ENCODE data around the gene FRS2.

Gene FRS2

DNA sequence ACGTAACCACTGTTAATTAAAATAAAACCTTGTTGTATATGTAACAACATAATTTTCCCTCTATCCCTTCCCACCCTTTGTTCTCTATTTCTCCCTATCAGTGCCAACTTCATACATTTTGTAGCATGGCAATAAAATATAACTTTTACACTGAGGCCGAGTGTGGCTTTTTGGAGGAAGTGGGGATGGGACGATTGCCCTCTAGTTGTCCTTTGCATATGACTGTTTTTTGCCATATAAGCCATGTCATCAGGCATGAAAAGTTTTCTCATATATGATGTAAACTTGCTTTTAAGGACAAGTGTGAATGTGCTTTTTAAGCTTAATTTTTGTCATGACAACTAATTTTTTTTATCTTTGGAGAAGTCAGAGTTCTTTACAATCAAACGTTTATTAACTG lies 108.8 kb downstream of the FRS2 start:
- Histone ChIP-seq H2AFZ (ENCODE audit: low read depth, low read length) (no peak overlapping the region), H4K20me1 (ENCODE audit: insufficient read depth, low read length) (no peaks in the 10 kb centered on the region), H3K27me3 (ENCODE audit: low read depth, low read length) (no peaks in the 10 kb centered on the region), H3K27ac (ENCODE audit: low read length) (no peak overlapping the region), H3K4me2 (ENCODE audit: low read length) (peak overlapping the region; percentile 46), H3K9ac (ENCODE audit: low read length) (no peak overlapping the region), H3K4me1 (ENCODE audit: low read length) (peaks cover 18% of the 10 kb centered on the region), H3K9me3 (ENCODE audit: insufficient read depth, low read length) (no peaks in the 10 kb centered on the region), H3K4me3 (ENCODE audit: low read length) (no peak overlapping the region), H3K79me2 (ENCODE audit: low read length) (no peaks in the 10 kb centered on the region), H3K36me3 (replicated peaks; ENCODE audit: low read depth, low read length) (peaks cover 18% of the 10 kb centered on the region)
- no peak for TF ChIP-seq EZH2phosphoT487 (IDR thresholded peaks at IDR 0.05; ENCODE audit: low read depth)
- TF ChIP-seq, protein P1, sequence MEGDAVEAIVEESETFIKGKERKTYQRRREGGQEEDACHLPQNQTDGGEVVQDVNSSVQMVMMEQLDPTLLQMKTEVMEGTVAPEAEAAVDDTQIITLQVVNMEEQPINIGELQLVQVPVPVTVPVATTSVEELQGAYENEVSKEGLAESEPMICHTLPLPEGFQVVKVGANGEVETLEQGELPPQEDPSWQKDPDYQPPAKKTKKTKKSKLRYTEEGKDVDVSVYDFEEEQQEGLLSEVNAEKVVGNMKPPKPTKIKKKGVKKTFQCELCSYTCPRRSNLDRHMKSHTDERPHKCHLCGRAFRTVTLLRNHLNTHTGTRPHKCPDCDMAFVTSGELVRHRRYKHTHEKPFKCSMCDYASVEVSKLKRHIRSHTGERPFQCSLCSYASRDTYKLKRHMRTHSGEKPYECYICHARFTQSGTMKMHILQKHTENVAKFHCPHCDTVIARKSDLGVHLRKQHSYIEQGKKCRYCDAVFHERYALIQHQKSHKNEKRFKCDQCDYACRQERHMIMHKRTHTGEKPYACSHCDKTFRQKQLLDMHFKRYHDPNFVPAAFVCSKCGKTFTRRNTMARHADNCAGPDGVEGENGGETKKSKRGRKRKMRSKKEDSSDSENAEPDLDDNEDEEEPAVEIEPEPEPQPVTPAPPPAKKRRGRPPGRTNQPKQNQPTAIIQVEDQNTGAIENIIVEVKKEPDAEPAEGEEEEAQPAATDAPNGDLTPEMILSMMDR (IDR thresholded peaks at IDR 0.05; ENCODE audit: low read depth, low read length) = peak; percentile 35

DNA sequence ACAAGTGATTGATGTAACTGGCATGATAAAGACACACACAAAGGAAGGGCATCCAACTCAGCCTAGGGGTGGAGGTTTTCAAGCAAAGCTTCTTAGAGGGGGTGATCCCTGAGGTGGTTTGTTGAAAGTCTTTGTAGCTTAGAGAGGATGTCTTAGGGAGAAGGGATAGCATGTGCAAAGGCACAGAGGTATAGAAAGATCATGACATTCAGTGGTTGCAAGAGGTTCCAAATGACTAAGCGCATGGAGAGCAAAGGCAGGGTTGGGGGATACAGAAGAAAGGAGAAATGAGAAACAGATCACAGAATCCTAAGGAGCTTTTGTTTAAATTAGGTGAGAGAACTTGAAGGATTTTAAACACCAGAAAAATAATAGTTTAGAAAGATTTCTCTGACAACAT lies 109.9 kb downstream of the FRS2 start:
- Histone ChIP-seq H3K27me3 (ENCODE audit: low read depth, low read length) (no peaks in the 10 kb centered on the region), H3K4me3 (ENCODE audit: low read length) (no peak overlapping the region), H3K36me3 (replicated peaks; ENCODE audit: low read depth, low read length) (peaks cover 8% of the 10 kb centered on the region), H3K9me3 (ENCODE audit: insufficient read depth, low read length) (no peaks in the 10 kb centered on the region), H3K27ac (ENCODE audit: low read length) (no peak overlapping the region), H3K4me2 (ENCODE audit: low read length) (no peak overlapping the region), H3K79me2 (ENCODE audit: low read length) (no peaks in the 10 kb centered on the region), H4K20me1 (ENCODE audit: insufficient read depth, low read length) (no peaks in the 10 kb centered on the region), H2AFZ (ENCODE audit: low read depth, low read length) (no peak overlapping the region), H3K9ac (ENCODE audit: low read length) (no peak overlapping the region), H3K4me1 (ENCODE audit: low read length) (peaks cover 18% of the 10 kb centered on the region)
- no peak for TF ChIP-seq EZH2phosphoT487 (IDR thresholded peaks at IDR 0.05; ENCODE audit: low read depth)
- TF ChIP-seq, protein P1 (IDR thresholded peaks at IDR 0.05; ENCODE audit: low read depth, low read length) = no peak

DNA sequence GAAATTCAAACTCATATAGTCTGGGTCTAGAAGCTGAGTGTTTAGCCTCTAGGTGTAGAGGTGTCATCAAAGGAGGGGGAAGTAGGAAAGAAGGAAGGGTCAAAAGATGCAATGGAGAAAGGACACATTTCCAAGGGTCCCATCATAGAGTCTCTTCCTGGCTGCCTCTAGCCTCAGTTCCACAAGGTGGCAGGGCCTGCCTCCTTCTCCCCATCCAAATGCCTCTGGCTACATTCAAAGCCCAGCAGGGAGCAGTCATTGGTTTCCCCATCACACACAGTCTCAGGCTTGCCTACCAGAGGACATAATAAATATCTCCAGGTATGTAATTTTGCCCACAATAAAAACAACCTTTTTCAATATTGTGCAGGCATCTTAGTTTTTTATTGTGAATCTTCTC lies 113.0 kb downstream of the FRS2 start:
- Histone ChIP-seq H4K20me1 (ENCODE audit: insufficient read depth, low read length) (peaks cover 5% of the 10 kb centered on the region), H3K4me1 (ENCODE audit: low read length) (peaks cover 18% of the 10 kb centered on the region), H3K79me2 (ENCODE audit: low read length) (peaks cover 24% of the 10 kb centered on the region), H3K36me3 (replicated peaks; ENCODE audit: low read depth, low read length) (peaks cover 18% of the 10 kb centered on the region), H2AFZ (ENCODE audit: low read depth, low read length) (no peak overlapping the region), H3K4me3 (ENCODE audit: low read length) (no peak overlapping the region), H3K9me3 (ENCODE audit: insufficient read depth, low read length) (no peaks in the 10 kb centered on the region), H3K4me2 (ENCODE audit: low read length) (no peak overlapping the region), H3K27ac (ENCODE audit: low read length) (no peak overlapping the region), H3K27me3 (ENCODE audit: low read depth, low read length) (no peaks in the 10 kb centered on the region), H3K9ac (ENCODE audit: low read length) (no peak overlapping the region)
- no peak for TF ChIP-seq EZH2phosphoT487 (IDR thresholded peaks at IDR 0.05; ENCODE audit: low read depth)
- TF ChIP-seq, protein P1 (IDR thresholded peaks at IDR 0.05; ENCODE audit: low read depth, low read length) = peak; percentile 20

DNA sequence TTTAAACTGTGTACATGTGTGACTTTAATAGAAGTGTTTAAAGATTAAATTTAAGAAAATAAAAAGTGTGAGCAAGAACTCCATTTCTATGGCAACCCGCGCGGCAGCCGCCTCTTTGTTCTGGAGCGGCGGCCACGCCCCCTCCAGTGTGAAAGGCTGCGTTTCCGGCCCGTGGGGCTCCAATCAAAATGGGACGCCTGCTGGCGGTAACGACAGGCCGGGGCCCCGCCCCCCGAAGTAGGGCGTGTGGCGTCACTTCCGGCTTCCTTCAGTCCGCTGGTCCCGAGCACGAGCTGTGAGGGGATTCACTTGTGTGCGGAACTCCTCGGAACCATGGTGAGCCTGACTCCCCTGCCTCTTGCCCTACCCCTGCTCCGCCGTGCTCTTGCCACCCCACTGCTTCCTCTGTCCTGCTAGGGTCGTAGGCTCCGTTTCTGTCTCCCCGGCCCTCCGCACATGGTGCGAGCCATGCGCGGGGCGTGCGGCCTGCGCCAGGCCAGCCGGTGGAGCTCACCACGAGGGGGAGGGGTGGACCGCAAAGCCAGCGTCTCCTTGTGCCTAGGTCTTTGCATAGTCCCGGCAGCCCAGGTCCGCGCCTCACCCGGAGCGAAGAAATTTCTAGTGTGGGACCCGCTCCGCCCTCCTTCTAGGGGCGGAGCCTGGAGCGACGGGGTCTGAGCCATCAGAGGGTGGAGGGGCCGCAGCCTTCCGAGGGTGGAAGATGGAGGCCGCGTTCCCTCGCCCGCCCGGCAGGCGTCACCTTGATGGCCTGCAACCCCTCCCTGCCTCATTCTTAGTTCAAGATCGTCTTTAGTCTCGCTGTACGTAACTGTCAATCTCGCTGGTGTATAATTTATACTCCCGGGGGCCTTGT lies 115.2 kb downstream of the FRS2 start, which contains the start of gene CCT2:
Gene CCT2 (plus strand): TSS at position 271 of the 874 bp plus-strand sequence. CDS start 63 bp downstream, at position 334.
- Histone ChIP-seq H3K27me3 (ENCODE audit: low read depth, low read length) (no peaks in the 10 kb centered on the region), H3K4me1 (ENCODE audit: low read length) (peaks cover 13% of the 10 kb centered on the region), H2AFZ (ENCODE audit: low read depth, low read length) (peak within 1 kb of the TSS; percentile 98), H4K20me1 (ENCODE audit: insufficient read depth, low read length) (peaks cover 5% of the 10 kb centered on the region), H3K4me3 (ENCODE audit: low read length) (peak within 1 kb of the TSS; percentile 95), H3K4me2 (ENCODE audit: low read length) (peak within 1 kb of the TSS; percentile 100), H3K9me3 (ENCODE audit: insufficient read depth, low read length) (no peaks in the 10 kb centered on the region), H3K36me3 (replicated peaks; ENCODE audit: low read depth, low read length) (peaks cover 39% of the 10 kb centered on the region), H3K79me2 (ENCODE audit: low read length) (peaks cover 27% of the 10 kb centered on the region), H3K27ac (ENCODE audit: low read length) (peak within 1 kb of the TSS; percentile 74), H3K9ac (ENCODE audit: low read length) (peak within 1 kb of the TSS; percentile 98)
- TF ChIP-seq, protein P1 (IDR thresholded peaks at IDR 0.05; ENCODE audit: low read depth, low read length) = peak; percentile 16; the same call in 1 of the 2 replicates
- no peak for TF ChIP-seq EZH2phosphoT487 (IDR thresholded peaks at IDR 0.05; ENCODE audit: low read depth)
